NCI-H146 treated with DMSO at 0.1 percent for 48 hours (cell line): ENCODE measurements around the gene SYNDIG1.

ENCODE experiments used
- DNase-seq: peaks from one replicate; lab custom pipeline; 2025; ENCODE audit not compliant: unreplicated experiment; lab: John Stamatoyannopoulos, UW

Gene SYNDIG1

GRCh38 chr20:24630486-24631172 lies 161.2 kb downstream of the SYNDIG1 start:
- DNase-seq, result no peak

DNA sequence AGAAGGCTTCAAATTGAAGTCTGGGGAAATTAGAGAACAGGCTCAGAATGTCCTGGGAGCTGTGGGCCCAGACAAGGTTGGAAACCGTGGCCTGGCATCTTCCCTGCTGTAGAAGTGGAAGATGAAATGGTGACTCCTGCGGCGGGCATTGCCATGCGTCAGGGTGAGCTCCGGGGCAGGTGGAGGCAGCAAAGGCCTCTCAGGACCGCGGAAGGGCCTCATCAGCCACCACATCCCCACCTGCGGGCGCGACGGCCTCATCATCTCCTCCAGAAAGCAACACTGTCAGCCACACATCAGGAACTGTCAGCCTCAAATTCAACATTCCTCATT lies 161.7 kb downstream of the SYNDIG1 start:
- no peak for DNase-seq

GRCh38 chr20:24632581-24632980 lies 163.2 kb downstream of the SYNDIG1 start:
- no peak for DNase-seq

GRCh38 chr20:24633026-24633425 lies 163.6 kb downstream of the SYNDIG1 start:
- DNase-seq, result no peak

- DNase-seq, result no peak
Observed at GRCh38 chr20:24633521-24633920, 164.1 kb downstream of the SYNDIG1 start.

DNA sequence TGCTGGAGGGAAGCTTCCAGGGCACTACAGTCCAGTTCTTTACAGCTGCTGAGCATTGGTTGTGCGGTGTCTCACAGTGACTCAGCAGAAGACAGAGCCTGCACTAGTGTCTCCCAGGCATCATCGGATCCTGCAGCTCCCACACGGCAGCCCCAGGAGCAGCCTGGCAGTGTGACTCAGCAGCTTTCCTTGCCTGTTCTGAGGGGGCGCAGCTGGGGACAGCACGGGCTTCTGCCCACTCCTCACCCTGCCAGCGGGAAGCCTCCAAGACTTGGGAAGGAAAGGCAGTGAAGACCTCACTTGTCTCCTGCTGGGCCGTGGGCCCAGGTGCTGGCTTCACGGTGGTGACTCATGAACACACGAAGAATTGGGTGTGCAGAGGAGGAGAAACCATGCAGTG lies 165.4 kb downstream of the SYNDIG1 start:
- DNase-seq, result no peak

DNA sequence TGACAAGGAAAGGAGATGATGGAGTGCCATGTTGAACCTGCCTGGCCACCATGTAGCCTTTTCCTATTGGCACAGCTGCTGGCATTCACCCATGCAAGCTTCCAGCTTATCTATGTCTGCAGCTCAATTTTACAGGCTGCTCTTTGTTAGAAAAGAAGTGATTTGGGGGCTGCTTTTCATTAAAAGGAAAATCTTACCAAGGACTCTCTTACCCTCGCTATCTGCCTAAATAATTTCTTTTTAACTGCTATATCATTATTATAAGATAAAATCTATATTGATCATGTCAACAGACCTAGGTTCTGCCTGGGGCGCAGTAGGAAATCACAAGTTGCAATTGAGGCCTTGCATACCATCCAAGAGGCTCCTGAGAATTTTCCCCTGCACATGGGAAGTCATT lies 167.2 kb downstream of the SYNDIG1 start:
- no peak for DNase-seq

DNA sequence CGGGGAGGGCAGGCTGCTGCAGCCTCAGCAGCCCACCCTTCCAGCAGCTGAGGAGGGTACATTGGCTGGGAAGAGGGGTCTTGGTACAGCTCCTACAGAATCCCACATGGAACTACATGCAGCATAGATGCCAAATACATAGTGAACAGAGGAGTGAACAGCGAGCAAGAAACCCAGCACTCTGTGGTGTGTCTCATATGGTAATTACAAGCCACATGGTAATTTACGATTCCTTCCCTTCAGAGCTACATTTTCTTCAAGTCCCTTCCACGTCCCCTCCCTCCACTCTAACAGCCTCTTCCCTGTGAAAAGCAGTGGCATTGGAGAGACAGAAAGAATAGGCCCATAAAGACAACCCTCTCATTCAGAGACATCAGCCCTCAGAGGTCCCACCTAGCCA lies 167.7 kb downstream of the SYNDIG1 start:
- DNase-seq, result no peak

GRCh38 chr20:24637941-24638340 lies 168.5 kb downstream of the SYNDIG1 start:
- DNase-seq, result no peak

DNA sequence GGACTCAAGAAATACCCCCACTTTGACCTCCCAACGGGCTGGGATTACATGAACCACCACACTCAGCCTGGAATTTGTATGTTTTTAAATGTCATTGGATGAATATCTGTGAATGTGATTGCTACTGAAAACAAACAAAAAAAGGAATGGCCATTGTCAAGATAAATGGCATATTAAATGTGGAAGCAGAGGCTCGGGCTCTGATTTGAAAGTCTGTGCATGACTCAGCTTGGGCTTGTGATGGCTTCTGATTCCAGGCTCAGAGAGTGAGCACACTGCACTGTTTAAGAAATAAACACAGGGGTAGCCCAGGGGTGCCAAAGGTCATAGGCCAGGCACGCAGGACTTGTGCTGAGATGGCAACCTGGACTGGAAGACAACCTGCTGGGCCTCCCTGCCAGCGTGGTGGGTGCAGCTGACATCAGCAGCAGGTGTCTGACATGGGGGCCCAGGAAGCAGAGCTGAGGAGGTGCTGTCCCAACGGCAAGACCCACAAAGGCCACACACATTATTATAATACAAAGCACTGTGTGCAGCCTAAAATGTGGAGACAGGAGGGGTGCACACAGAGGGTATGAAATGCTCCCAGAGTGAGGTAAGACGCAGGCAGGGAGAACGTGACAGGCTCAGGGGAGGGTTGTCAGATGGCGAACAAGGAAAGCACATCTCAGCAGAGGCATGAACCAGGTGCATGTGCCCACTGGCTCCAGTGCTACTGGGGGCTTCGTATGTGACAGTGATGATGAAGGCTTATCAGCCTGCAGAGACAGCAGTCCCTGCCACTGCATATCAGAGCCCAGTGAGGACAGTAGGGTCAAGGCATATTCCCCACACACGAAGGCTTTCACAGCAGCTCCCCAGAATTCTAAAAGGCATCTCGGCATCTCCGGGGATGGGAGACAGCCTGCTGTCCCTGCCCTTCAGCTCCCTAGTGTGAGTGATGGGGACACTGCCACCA lies 169.4 kb downstream of the SYNDIG1 start:
- DNase-seq, result no peak

DNA sequence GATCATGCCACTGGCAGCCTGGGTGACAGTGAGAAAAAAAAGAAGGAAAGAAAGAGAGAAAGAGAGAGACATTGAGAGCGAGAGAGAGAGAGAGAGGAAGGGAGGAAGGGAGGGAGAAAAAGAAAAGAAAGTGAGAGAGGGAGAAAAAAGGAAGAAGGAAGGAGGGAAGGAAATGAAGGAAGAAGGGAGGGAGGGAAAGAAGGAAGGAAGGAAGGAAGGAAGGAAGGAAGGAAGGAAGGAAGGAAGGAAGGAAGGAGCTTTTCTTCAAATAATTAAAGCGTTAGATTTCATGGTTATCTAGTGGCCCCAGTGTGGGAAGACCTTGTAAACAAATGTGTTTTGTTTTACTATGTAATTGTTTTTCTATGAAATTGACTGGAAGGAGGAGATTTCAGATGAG lies 170.8 kb downstream of the SYNDIG1 start:
- no peak for DNase-seq

GRCh38 chr20:24640686-24641085 lies 171.3 kb downstream of the SYNDIG1 start:
- no peak for DNase-seq

DNA sequence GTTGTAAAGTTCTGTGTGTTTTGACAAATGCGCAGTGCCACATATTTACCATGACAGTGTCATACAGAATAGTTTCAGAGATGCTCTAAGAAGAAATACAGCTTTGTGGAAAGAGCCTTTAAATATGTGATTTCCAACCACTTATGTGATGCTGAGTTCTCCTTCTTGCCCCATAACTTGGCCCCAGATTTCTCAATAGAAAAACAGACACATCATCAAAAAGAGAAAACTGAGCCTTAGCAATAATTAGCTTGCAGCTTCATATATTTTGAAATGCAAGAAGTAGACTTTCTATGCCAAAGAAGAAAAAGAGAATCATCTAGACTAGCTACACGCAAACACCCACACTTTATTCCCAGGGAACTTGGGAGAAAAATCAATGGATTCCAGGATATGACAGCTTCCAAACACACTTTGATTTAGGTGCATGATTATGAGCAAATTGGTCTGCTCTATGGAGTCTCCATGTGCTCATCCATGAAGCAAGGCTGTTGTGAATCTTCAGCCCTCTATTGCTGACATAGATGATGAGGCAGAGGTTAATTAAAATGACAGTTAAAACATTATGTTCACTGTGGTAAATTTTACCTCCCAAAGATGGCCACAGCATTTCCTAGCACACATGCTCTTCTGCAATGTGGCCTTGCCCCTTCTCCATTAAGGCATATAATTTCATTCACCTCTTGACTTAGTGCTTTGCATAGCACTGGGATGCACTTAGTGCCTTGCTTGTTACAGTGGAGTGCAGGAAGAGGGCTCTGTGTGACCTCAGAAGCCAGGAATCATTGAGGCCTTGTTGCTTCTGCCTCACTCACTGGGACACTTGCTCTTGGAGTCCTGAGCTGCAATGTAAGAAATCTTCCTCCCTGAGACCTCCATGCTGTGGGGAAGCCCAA lies 174.6 kb downstream of the SYNDIG1 start:
- no peak for DNase-seq

DNA sequence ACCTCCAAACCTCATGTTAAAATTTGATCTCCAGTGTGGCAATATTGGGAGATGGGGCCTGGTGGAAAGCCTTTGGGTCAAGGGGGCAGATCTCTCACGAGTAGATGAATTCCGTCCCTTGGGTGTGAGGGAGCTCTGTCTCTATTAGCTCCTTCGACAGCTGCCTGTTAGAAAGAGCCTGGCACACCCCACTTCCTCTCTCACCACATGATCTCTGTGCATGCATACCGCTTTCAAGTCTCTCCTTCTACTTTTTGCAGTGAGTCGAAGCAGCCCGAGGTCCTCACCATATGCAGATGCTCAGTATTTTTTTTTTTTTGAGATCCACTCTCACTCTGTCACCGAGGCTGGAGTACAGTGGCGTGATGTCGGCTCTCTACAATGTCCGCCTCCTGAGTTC lies 176.9 kb downstream of the SYNDIG1 start:
- no peak for DNase-seq

GRCh38 chr20:24647713-24648112 lies 178.3 kb downstream of the SYNDIG1 start:
- DNase-seq, result no peak

GRCh38 chr20:24648481-24648880 lies 179.1 kb downstream of the SYNDIG1 start:
- no peak for DNase-seq

GRCh38 chr20:24648919-24649318 lies 179.5 kb downstream of the SYNDIG1 start:
- DNase-seq, result no peak

GRCh38 chr20:24649787-24650490 lies 180.5 kb downstream of the SYNDIG1 start:
- no peak for DNase-seq

DNA sequence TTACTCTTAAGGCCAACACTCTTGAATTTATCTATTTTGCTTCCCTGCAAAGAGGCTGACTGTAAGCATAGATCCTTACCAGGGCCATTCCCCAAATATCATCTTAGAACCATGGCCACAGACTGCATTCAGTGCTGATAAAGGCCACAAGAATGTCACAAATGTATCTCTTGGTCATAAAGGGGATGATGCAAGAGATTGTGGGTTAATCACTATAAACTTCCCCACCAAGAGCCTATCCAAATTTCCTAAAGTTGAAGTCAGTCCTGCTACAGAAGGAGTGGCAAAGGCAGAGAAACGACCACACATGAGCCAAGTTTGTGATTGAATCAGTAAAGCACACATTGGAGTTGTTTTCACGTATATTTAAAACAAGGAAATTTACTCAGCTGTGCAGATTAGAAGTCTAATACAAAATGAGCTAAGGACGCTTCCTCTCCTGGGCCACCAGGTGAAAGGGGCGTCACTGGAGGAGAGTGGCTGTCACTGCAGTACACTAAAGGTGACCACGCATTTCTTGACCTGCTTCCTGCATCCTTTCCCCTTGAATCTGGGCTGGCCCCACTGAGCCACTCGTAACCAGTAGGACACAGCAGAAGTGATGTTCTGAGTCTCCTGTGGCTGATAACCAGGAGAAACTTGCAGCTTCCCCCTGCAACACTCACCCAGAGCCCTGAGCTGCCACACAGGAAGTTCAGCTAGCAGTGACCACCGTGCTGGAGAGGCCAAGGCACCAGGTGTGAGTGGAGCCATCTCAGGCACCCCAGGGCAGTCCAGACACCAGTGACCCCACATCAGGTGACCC lies 181.9 kb downstream of the SYNDIG1 start:
- no peak for DNase-seq

DNA sequence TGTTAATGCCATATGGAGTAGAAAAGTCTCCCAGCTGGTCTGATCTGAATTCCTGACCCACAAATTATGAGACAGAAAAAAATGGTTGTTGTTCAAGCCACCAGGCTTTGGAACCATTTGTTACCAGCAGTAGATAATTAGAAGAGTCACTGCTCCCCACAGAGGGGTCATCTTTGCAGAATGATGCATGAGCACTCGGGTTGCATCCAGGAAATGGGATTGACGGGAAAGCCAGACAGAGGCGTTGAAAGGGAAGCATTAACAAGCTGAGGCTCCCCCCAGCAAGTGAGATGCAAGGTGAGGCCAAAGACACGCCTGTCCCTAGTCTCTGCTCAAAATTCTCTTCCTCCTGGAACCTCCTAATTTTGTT lies 182.5 kb downstream of the SYNDIG1 start:
- no peak for DNase-seq
